Ectodermal cell (in vitro differentiated cells): Measurements from ENCODE around the gene IGDCC3.

Experiments
- H3K27ac ChIP-seq: 2 replicates; pipeline ENCODE4 v1.7.0; 2013; ENCODE audit warnings: mild to moderate bottlenecking, low read depth, low read length; ENCODE audit not compliant: insufficient read depth, poor library complexity, severe bottlenecking
- H3K27me3 ChIP-seq: 2 replicates; pipeline ENCODE4 v1.7.0; 2013; ENCODE audit warnings: mild to moderate bottlenecking, low read length; ENCODE audit not compliant: insufficient read depth, control insufficient read depth, poor library complexity, severe bottlenecking
- H3K36me3 ChIP-seq: one replicate; pipeline ENCODE4 v1.7.0; 2013; ENCODE audit warnings: low read length; ENCODE audit not compliant: control insufficient read depth, insufficient read depth
- H3K4me1 ChIP-seq: one replicate; pipeline ENCODE4 v1.7.0; 2013; ENCODE audit warnings: low read length; ENCODE audit not compliant: control insufficient read depth, insufficient read depth
- H3K4me3 ChIP-seq: 2 replicates; pipeline ENCODE4 v1.7.0; 2013; ENCODE audit warnings: low read depth, low read length, control low read depth; ENCODE audit not compliant: insufficient read depth
- H3K9me3 ChIP-seq: 2 replicates; pipeline ENCODE4 v1.7.0; 2013; ENCODE audit warnings: mild to moderate bottlenecking, low read length, moderate library complexity; ENCODE audit not compliant: control insufficient read depth
- WGBS, 2 experiments: methylation state at CpG; one replicate each; pipeline ENCODE4 v1.1.7; 2013; ENCODE audit warnings: missing lambda C conversion rate in 2 of 2; 5-methylcytosine and 5-hydroxymethylcytosine counted together

IGDCC3 gene

DNA sequence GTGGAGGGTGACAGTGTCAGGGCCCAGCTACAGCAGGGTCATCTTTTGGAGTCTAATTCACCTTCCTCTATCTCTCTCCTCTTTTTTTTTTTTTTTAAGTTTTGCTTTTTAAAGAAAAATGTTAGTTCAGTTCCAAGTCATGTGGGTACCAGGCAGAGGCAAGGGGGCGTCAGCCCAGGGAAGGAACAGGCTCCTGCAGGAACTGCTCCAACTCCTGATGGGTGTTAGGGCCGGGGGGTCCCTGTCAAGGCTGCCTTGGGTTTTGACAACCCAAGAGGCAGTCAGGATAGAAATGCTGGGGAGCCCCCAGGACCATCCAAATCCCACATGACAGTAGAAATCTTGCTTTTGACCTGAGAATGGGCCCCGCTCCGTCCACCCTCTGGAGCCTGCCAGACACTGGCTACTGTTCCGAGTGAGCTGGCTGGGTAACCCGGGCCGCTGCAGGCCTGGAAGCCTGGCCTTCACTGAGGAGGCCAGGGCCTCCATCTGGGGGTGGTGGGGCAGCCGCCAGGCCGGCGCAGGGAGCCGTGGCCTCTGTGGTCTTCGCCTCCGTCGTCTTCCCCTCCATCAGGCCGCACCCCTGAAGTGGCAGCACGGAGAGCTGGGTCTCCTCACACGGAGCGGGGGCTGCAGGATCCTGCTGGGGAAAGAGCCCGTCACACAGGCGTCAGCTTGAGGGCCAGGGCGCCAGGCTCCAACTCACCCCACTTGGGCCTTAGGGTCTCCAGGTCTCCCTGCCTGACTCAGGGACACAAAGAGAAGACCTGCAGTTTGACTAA, 49.1 kb downstream of the IGDCC3 start:
- H3K36me3 ChIP-seq, result peaks cover 30% of the 10 kb centered on the region
- 94 to 95% methylated on average over 21 of the region's 21 CpGs for WGBS, 2 experiments

DNA sequence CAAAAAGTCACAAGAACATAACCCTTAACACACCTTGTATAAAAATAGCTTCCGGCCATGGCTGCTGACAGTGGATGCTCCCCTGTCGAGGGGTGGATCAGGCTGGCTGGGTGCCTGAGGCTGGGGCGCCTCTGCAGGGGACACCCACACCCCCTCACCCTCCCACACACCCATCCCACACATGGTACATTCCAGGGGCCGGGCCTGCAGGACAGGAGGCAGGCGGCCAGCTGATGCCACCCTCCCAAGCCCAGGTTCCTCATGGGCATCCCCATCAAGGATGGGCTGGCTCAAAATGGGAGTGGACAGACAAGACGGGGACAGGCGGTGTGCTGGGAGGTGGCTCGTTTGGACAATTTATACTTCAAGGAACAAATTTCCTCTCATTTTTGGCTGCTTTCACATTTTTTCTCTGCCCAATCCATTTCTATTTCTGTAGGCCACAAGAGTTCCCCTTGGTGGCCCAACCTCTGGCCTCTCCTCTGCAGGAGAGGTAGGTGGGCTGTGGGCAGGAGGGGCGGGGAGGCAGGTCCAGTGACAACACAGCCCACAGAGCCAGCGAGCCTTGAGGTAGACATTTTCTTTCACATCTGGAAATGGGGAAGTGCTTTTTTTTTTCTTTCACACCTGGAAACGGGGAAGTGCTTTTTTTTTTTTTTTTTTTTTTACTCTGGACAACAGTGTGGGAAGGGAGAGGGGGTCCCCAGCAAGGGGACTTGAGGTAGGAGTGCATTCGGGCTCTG, 50.0 kb downstream of the IGDCC3 start:
- H3K27ac ChIP-seq, result no peak overlapping the region
- H3K36me3 ChIP-seq, result peaks cover 30% of the 10 kb centered on the region
- peaks cover 12% of the 10 kb centered on the region for H3K4me1 ChIP-seq
- no peak overlapping the region for H3K4me3 ChIP-seq
- no peaks in the 10 kb centered on the region for H3K9me3 ChIP-seq
- 91 to 93% methylated on average over 12 of the region's 12 CpGs for WGBS, 2 experiments
- no peaks in the 10 kb centered on the region for H3K27me3 ChIP-seq

More for the DNA sequence above, 49.1 kb downstream of the IGDCC3 start:
- no peak overlapping the region for H3K4me3 ChIP-seq
- H3K4me1 ChIP-seq, result peaks cover 19% of the 10 kb centered on the region
- H3K27ac ChIP-seq, result no peak overlapping the region
- H3K27me3 ChIP-seq, result no peaks in the 10 kb centered on the region
- H3K9me3 ChIP-seq, result no peaks in the 10 kb centered on the region

- peaks cover 11% of the 10 kb centered on the region for H3K4me1 ChIP-seq
- H3K27me3 ChIP-seq, result no peaks in the 10 kb centered on the region
- H3K9me3 ChIP-seq, result no peaks in the 10 kb centered on the region
- peaks cover 27% of the 10 kb centered on the region for H3K36me3 ChIP-seq
- no peak overlapping the region for H3K27ac ChIP-seq
- WGBS, 2 experiments, result 94 to 95% methylated on average over 2 of the region's 2 CpGs
- no peak overlapping the region for H3K4me3 ChIP-seq
These were observed 51.0 kb downstream of the IGDCC3 start for GRCh38 chr15:65326818-65327217.

GRCh38 chr15:65326117-65326526, 51.7 kb downstream of the IGDCC3 start:
- 54 to 55% methylated on average over 12 of the region's 12 CpGs for WGBS, 2 experiments

GRCh38 chr15:65323071-65323511, 54.7 kb downstream of the IGDCC3 start:
- no peaks in the 10 kb centered on the region for H3K9me3 ChIP-seq
- peaks cover 11% of the 10 kb centered on the region for H3K4me1 ChIP-seq
- WGBS, 2 experiments, result 74 to 75% methylated on average over 9 of the region's 9 CpGs
- H3K36me3 ChIP-seq, result no peaks in the 10 kb centered on the region
- H3K4me3 ChIP-seq, result no peak overlapping the region
- H3K27me3 ChIP-seq, result no peaks in the 10 kb centered on the region
- no peak overlapping the region for H3K27ac ChIP-seq

More at GRCh38 chr15:65326117-65326526, 51.7 kb downstream of the IGDCC3 start:
- H3K4me1 ChIP-seq, result peaks cover 11% of the 10 kb centered on the region
- H3K27me3 ChIP-seq, result no peaks in the 10 kb centered on the region
- H3K9me3 ChIP-seq, result no peaks in the 10 kb centered on the region
- H3K27ac ChIP-seq, result peak overlapping the region; percentile 76
- H3K4me3 ChIP-seq, result no peak overlapping the region
- peaks cover 20% of the 10 kb centered on the region for H3K36me3 ChIP-seq

DNA sequence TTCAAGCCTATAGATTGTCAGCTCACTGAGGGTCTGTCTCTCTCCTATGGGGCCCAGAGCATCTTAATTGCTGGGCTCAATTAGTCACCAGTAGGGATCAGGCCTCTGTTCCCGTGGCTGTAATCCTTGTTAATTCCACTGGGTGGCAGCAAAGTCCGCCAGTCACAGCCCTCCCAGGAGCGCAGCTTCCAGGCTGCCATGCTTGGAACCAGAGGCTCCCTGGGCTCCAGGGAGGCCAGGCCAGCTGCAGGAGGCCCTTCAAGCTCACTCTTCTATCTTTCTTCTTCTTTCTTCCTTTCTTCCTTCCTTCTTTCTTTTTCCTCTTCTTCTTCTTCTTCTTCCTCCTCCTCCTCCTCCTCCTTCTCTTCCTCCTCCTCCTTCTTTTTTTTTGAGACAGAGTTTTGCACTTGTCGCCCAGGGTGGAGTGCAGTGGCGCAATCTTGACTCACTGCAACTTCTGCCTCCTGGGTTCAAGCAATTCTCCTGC, 58.9 kb downstream of the IGDCC3 start:
- 33 to 37% methylated on average over 5 of the region's 5 CpGs for WGBS, 2 experiments
- Histone ChIP-seq H3K27ac (no peak overlapping the region), H3K9me3 (no peaks in the 10 kb centered on the region), H3K27me3 (no peaks in the 10 kb centered on the region), H3K36me3 (no peaks in the 10 kb centered on the region), H3K4me1 (peaks cover 5% of the 10 kb centered on the region), H3K4me3 (no peak overlapping the region)

- peaks cover 23% of the 10 kb centered on the region for H3K4me1 ChIP-seq
- no peak overlapping the region for H3K4me3 ChIP-seq
- no peaks in the 10 kb centered on the region for H3K36me3 ChIP-seq
- H3K27me3 ChIP-seq, result no peaks in the 10 kb centered on the region
- H3K9me3 ChIP-seq, result no peaks in the 10 kb centered on the region
- no peak overlapping the region for H3K27ac ChIP-seq
- WGBS, 2 experiments, result 87 to 91% methylated on average over 8 to 11 of the region's 11 CpGs
These were observed 65.3 kb downstream of the IGDCC3 start for GRCh38 chr15:65312400-65312916.

DNA sequence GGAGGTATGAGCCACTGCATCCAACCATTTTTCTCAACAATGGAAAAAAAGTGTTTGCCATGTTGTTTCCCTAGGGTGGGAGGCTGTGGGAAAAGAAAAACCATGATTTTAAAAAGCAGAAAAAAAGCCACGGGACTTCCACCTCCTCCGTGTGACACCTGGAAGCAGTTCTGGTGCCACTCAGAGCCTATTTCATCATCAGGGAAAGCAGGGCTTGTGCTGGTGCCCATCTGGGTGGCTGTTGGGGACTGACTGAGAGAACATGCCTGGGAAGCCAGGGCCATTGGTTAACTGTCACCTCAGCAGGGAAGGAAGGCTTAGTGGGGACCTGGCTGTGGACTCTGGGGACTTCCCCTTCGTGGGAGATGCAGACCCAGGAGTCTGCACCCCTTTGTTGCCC, 66.0 kb downstream of the IGDCC3 start:
- no peaks in the 10 kb centered on the region for H3K9me3 ChIP-seq
- no peak overlapping the region for H3K4me3 ChIP-seq
- H3K27ac ChIP-seq, result no peak overlapping the region
- WGBS, 2 experiments, result 84 to 85% methylated on average over 3 of the region's 3 CpGs
- peaks cover 23% of the 10 kb centered on the region for H3K4me1 ChIP-seq
- H3K36me3 ChIP-seq, result no peaks in the 10 kb centered on the region
- no peaks in the 10 kb centered on the region for H3K27me3 ChIP-seq

- 93 to 95% methylated on average over 9 to 10 of the region's 10 CpGs for WGBS, 2 experiments
- Histone ChIP-seq H3K4me1 (peaks cover 23% of the 10 kb centered on the region), H3K4me3 (no peak overlapping the region), H3K27me3 (no peaks in the 10 kb centered on the region), H3K27ac (no peak overlapping the region), H3K9me3 (no peaks in the 10 kb centered on the region), H3K36me3 (no peaks in the 10 kb centered on the region)
These were observed 67.2 kb downstream of the IGDCC3 start for GRCh38 chr15:65310431-65311137.
